Fibroblast of upper back skin (primary cell): Measurements from ENCODE around the gene KLHL30.

ENCODE experiments used
- DNase-seq: peaks from one replicate; pipeline ENCODE4 v3.0.0-alpha.2; 2013

Gene KLHL30

DNA sequence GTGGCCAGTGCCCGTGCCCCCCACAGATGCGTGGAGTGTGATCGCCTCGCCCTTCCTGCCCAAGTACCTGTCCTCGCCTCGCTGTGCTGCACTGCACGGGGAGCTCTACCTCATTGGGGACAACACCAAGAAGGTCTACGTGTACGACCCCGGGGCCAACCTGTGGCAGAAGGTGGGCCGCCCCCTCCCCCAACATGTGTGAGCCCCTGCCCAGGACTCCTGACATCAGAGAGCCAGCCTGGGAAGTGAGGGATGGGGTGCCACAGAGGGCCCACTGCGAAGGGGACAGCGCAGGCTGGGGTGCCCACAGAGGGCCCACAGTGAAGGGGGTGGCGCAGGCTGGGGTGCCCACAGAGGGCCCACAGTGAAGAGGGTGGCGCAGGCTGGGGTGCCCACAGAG, 10.5 kb downstream of the KLHL30 start:
- DNase-seq, result no peak

DNA sequence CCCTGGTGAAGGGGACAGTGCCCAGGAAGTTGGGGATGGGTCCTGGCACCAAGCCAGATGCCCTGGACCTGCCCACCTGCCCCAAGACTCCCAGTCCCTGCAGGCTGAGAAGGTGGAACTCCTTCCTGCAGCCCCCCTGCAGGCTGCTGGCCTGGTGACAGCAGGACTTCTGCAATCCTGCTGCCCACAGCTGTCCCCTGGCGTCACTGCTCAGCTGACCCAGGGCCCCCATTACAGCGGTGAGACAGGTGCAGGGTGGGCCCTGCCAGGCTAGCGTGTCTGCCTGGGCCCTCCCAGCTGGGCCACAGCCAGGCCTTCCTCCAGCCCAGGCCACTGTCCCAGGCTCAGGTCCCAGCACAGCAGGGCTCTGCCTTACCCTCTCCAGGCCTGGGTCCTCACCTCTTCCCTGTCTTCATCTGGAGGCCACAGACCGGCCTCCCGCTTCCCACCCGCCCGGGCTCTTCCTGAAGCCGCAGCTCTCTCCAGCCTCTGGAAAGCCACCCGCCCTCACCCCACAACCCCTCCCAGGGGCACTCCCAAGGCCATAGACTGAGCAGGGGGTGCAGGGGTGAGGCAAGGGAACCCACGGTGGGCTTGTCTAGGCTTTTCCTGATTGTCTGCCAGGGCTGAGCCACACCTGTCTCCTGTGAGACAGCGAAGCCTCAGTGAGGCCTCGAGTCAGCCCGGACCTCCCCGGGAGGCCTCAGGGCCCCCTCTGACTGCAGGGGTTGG, 11.5 kb downstream of the KLHL30 start:
- DNase-seq, result no peak

DNA sequence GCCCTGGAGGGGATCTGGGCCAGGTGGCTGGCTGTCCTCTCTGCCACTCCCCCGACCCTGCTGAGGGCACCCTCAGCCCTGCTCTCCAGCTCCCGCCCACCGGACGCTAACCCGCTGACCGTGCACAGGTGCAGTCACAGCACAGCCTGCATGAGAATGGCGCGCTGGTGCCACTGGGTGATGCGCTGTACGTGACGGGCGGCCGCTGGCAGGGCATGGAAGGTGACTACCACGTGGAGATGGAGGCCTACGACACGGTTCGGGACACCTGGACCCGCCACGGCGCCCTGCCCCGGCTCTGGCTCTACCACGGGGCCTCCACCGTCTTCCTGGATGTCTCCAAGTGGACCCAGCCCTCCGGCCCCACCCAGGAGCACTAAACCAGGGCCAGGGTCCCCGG, 12.2 kb downstream of the KLHL30 start:
- DNase-seq, result no peak

DNA sequence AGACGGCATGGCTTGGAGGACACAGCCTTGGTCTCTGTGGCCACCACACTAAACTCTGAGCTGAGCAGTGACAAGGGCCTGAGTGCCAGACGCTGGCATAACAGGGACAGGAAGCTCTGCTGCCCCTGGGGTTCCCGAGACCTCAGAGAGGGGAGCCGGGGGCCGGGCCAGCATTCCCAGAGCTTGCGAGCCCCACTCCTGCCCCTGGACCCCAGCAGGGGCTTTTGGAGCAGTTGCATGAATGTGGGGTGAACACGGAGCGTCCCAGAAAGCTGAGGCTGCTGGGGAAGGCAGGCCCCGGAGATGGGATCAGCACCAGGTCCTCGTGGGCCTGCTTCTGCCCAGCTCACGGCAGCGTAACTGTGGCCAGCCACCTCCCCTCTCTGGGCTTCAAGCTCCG, 12.7 kb downstream of the KLHL30 start:
- no peak for DNase-seq

DNA sequence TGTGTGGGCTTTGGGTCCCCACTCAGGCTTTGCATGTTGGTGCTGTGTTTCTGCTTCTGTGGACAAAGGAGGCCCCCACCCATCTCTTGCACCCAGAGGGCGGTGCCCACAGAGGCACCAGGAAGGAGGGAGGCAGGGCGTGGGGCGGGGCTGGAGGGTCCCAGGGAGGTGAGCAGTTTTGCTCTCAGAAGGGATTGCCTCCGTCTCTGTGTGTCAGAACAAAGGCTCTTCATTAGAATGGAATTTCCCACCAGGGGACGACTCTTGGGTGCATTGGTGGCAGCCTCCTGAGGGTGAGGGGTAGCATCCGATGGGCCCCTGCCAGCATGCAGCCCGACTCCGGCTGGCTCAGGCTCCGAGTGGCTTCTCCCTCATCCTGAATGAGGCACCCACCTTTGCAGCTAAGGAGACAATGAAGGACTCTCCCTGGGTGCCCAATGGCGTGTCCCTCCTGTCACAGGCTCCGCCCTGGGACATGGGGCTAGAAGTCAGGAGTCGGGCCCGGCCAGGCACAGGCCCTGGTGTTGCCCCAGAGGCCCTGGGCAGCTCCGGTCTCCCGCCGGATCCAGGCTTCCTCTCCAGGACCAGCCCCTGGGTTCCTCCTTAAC, 13.3 kb downstream of the KLHL30 start:
- no peak for DNase-seq

DNA sequence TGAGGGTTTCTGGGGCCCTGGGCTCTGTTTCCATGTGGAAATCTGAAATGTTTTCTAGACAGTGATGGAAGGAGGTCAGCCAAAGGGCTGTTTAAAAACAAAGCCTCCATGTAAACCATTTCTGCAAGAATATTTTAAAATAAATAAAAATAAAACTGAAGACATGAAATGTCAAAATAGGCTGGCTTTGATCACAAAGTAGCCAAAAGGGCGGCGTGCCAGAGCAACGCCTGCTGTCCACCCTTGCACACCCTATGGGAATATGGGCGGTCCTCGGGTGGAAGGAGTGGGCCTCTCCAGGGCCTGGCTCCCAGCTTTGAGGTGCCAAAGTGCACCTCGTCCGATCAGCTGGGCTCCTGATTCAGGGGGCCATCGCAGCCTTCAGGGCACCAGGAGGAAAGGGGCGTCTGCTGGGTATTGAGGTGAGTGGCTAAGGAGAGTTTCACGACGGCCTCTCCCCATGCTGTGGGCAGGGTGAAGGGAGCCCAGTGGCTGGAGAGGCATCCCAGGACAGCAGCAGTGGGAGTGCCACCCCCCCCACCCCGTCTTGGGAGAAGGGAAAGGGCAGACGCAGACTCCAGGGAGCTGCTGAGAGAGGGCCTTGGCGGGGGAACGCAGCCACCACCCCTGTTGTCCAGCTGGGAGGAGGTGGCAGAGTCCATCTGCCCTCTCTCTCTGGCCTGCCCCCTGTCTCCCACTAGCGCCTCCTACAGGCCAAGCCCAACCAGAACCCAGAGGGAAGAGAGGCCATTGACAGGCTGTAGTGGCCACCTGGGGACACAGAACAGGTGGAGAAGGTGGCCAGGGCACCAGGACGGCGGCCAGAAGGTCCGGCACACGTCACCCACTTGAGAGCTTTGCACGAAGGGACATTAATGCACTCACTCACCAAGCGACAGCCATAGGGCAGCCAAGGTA, 14.6 kb downstream of the KLHL30 start:
- no peak for DNase-seq

DNA sequence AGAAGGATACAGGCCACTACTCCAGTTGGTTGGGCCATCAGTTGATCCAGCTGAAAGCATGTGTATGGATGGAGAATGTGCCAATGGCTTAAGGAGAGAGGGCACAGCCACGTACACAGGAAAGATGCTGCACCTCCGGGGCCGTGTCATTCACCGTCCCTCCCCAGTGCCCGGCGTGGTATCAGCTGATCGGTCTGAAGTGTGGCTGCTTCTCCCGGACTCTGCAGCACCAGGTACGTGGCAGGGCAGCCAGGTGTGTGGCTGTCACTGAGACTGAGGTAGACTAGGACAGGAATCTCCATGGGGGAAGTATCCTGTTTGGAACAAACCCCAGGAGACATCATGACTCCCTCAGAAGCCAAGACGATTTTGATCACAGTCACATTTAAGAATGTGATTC, 16.1 kb downstream of the KLHL30 start:
- DNase-seq, result no peak

DNA sequence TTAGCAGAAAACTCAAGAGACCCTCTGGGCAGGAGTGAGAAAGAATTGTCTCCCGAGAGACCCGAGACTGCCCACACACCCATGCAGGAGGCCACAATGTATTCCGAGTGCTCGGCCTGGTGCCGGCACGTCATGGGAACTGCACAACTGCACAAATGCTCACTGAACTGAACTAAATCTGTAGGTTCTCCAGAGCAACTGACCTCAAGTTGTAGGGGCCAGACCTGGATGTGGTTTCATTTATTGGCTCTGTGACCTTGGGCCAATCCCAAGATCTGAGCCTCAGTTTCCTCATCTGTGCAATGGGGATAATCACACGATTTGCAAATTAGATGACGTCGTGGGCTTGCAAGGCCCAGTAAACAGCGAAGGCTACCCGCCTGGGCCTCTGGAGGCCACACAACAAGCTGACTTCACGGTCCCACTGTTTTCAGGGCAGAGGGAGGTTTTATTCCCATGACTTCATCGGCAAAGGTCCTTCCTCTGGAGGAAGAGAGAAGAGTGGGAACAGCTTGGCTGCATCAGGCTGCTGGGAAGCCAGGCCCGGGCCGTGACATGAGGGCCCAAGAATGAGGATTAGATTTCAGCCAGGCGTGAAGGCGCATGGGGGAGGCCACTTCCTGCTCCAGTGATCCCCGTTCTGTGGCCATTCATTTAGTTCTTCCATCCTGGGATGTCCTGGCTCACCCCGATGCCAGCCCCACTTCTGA, 16.7 kb downstream of the KLHL30 start:
- peak; percentile 57 for DNase-seq

DNA sequence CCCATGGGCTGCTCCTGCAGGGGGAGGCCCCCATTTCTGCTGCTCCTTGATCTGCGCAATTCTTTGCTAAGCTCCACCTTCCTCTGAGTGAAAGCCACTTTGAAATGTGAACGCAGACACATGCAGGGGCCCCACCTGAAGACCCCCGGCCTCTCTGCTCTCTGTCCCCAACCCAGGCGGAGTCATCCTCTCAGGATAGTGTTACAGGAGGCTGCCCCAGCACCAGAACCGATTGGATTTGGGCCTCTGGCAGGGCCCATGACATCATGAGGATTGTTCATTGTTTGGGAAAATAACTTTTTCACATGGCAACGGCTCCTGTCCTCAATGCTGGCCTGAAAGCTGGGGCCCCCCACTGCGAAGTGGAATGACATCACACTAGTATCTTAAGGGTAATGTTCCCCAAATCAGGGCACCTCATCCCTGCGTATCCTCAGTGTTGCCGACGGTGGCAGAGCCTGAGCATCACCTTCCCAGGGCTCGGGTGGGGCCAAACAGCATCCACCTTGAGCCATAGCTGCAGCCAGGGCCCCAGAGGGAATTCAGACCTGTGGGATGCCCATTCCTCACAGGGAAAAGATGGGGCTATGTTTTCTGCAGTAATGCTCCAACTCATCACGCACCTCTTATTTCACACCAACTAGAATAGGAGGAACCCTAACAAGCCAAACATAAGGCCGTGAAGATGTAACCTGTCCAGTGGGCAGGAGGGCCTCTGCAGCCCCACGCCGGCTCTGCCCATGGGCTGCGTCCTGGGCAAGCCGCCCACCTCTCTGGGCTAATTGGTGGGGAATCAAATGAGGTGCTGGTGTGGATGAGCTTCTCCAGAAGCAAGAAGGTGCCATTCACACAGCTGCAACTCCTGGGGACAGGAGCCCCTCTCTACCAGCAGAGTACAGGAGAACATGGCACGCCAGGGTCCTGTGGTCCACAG, 17.6 kb downstream of the KLHL30 start:
- no peak for DNase-seq

DNA sequence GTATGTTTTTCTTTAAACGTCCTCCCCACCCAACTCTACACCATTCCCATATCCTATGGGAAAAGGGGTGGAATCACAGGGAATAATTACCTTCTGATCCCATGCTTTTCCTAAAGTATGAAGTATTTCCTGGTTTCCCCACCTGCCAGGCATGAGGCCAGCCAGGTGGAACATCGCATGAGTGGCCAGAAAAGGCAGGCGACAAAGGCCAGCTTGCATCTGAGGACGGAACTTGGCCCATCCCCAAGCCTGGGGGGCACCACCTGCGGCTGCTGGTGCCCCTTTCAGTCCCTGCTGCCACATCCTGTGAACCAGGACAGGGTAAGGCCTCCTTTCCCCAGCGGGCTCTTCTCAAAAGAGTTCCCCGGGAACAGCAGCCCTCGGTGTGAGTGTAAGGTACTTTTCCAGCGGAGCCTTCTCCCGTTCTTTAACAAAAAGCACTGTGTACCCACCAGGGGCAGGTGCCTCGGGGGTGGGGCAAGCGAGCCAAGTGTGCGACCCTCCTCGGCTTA, 19.1 kb downstream of the KLHL30 start:
- no peak for DNase-seq

DNA sequence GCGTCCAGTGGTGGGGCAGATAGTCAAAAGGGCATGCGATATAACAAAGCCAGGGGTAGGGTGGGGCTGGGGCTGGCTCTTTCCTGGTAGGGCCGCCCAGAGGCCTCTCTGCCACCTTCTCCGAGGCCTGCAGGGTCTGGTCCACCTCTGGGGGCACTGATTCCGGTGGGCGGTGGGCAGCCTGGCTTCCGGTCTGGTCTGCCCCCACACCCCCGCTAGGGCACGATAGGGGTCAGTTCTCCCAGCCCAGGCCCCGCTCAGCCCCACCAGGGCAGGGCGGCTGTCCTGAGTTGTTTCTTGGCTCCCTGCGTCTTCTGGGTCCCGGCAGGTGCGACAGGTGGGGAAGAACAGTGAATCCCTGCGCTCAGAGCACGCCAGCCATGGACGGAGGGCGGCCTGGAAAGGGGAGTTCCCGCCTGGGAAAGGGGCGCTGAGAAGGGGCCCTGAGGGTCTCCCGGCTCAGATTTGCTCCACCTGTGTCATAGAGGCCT, 19.6 kb downstream of the KLHL30 start:
- no peak for DNase-seq

DNA sequence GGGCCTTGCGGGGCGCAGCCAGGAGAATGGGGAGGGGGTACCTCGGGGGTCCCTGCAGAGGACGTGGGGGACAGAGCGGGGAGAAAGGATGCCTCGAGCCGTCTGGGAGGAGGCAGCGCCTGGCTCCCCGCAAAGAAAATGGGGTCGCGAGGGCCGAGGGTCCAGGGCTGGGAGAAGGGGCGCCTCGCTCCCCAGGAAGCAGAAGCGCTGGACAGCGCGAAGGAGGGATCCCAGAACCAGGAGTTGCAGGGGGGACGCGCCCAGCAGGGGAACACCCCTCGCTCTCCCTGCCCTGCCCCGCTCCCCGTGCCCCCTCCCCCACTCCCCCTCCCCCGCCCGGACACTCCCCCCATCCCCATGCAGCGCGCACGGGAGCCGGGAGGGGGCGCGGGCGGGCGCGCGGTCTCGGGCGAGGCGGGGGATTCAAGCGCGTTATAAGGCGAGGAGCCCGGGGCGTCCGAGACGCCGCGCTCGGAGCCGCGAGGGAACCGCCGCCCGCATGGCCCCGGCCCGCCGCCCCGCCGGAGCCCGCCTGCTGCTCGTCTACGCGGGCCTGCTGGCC, 20.1 kb downstream of the KLHL30 start, which contains the start of gene ERFE:
Gene ERFE, plus strand, starts transcription at position 462 of the 562 bp plus-strand sequence. Its CDS starts 38 bp downstream, at position 500.
- peak; percentile 52 for DNase-seq

DNA sequence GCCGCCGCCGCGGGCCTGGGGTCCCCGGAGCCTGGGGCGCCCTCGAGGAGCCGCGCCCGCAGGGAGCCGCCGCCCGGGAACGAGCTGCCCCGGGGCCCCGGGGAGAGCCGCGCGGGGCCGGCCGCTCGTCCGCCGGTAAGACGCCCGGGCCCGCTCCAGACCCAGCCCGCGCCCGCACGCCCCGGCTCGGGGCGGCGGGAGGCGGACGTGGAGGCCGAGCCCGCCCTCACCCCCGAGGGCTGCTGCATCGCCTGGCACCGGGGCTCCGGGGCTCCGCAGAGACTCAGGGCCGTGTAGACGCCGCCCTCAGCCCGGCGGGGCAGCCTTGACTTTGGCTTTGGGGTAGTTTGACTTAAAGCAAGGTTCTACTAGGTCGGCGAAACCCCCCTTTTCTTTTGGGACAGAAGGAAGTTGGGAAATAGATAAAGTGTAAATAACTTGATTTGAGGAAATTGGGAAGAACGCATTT, 20.6 kb downstream of the KLHL30 start:
- no peak for DNase-seq

DNA sequence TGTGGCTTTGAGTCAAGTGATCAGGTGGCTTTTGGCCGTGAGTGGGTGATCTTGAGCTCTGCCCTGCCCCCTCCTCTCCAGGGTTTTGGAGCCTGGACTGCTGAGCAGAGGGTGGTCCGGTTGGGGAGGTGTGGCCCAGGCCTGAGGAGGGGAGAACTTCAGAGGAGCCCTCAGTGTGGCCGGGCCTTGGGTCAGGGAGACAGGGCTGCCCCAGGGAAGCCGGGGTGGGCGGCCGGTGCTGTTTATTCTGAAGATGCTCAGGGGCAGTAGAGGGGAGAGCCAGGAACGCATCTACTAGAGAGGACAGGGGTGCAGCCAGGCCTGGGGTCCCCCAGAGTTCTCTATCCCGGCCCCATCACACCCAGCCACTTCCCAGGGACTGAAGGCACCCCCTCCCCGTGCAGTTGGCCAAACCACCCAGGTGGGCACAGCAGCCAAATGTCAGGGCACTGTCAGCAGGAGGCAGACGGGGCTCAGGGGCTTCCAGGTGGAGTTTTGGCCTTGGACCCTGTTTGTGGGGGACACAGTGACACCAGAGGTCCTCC, 21.3 kb downstream of the KLHL30 start:
- no peak for DNase-seq

DNA sequence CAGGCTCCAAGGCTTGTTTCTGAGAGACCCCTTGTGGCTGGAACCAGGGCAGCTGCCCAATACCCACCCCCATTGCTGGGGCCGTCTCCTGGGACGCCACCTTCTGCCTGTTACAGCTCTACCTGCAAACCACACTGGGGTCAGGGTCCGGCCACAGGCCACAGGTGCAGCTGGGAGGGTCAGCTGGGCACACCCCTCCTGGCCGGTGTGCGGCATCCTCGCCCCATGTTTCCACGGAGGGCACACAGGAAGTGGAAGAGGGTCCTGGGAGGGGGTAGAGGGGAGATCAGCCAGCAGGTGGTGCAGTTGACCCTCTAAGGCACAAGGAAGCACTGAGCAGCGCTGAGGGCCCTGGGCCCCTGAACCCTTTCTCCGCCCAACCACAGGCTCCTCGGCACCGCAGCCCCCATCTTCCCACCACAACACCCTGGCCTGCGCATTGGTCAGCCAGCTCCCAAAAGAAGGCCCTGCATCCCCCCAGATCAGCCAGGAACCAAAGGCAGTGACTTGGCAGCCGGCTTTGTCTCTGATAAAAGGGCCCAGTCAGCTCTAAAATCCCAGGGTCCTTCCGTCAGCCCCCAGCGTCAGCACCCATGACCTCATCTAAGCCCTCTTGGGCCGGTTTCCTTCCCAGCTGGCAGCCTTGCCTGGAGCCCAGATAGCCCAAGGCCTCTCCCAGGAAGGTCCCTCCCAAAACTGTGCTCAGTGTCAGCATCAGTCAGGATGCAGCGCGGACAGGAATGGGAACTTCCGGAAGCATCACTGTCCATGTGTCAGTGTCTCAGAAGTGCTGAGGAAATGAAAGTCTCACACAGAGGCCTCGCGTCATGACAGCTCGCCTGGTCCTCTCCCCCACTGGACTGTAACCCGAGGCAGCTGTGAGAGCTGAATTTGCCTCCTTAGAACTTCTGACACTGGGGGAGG, 22.0 kb downstream of the KLHL30 start:
- no peak for DNase-seq

DNA sequence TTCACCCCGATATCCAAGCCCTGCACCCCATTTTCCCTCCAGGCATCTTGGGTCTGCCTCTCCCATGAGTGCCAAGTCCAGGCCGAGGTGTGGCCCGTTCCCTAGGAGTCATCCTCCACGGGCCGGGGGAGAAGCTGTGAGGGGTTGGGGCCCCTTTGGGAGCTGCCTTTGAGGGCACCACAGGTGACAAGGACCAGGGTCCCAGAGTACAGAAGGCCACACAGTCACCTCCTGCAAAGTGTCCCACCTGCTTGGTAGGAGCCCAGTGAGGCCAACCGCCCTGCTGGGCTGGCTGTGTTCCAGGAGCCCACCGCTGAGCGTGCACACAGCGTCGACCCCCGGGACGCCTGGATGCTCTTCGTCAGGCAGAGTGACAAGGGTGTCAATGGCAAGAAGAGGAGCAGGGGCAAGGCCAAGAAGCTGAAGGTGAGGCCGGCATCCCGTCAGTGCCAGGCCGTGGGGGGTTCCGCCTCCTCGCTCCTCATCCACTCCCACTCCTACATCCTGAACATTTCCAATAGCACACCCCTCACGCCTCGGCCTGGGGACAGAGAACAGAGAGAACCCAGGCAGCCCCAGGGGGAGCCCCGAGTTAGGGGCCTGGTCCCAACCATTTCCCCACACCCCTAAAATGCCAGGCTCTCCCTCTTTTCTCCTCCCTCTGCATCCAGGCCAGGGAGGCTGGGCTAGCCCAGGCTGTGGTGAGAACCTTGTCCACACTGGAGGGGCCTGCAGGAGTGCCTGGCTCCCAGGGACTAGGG, 23.0 kb downstream of the KLHL30 start:
- no peak for DNase-seq

DNA sequence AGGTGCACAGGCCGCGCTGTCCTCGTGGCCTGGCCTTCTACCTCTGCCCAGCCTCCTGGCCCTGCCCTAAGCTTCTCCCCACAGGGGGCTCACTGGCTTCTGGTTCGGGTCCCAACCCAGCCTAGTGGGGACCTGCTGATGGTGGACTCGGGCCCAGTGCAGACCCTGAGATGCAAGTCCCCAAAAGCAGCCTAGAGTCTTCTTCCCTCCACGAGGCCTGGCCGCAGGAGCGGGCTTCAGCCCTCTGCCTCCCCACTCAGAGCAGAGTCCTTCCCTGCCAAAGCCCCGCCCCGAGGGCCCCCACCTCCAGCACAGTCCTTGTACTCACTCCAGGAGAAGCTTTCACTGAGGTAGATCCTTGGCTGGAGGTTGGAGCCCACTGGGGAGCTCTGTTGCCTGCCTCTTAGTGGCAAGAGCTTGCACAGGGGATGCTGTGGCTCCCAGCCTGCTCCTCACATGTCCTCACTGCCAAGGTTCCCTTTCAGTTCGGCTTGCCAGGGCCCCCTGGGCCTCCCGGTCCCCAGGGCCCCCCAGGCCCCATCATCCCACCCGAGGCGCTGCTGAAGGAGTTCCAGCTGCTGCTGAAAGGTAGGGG, 23.9 kb downstream of the KLHL30 start:
- no peak for DNase-seq

DNA sequence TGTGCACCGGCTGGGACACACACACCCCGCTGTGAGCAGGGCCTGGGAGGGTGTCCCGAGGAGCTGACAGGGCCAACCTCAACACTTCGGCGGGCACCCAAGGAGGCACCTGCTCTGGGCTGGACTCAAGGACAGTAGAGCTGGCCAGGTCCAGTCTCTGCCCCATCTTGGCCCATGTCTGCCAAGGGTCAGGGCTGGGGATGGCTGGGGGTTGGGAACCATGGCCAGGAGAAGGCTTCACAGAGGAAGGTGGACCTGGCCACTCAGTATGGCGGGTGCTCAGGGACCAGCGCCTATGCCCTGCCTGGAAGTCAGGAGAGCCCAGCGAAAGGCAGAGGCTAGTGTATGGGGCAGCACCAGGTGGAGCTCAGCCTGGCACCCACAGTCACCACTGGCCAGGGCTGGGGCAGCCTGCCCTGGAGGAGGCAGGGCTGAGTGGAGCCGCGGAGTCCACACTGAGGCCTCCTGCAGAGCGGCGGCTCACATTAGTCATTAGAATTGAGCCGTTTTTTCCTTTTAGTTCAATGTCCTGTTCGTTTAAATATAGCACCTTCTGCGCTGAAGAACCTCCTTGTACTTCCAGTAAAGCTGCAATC, 24.5 kb downstream of the KLHL30 start:
- DNase-seq, result peak; percentile 40
